Stimulated activated CD4-positive, alpha-beta T cell treated with anti-CD3 and anti-CD28 coated beads, TNF-alpha, amount 100 ng/mL, for 24 hours (primary cell): Measurements from ENCODE around the gene IFI27L2.
"Not testable (repeated sequence)": the region's sequence is repeated elsewhere in the genome, so short reads cannot be mapped to it uniquely, and the experiment has no call there.

Source experiments
- DNase-seq, 3 experiments: peaks; one replicate each; pipeline ENCODE4 v3.0.0-alpha.2; 2020; ENCODE audit warnings: low read depth in 3 of 3

Gene IFI27L2, protein sequence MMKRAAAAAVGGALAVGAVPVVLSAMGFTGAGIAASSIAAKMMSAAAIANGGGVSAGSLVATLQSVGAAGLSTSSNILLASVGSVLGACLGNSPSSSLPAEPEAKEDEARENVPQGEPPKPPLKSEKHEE

DNA sequence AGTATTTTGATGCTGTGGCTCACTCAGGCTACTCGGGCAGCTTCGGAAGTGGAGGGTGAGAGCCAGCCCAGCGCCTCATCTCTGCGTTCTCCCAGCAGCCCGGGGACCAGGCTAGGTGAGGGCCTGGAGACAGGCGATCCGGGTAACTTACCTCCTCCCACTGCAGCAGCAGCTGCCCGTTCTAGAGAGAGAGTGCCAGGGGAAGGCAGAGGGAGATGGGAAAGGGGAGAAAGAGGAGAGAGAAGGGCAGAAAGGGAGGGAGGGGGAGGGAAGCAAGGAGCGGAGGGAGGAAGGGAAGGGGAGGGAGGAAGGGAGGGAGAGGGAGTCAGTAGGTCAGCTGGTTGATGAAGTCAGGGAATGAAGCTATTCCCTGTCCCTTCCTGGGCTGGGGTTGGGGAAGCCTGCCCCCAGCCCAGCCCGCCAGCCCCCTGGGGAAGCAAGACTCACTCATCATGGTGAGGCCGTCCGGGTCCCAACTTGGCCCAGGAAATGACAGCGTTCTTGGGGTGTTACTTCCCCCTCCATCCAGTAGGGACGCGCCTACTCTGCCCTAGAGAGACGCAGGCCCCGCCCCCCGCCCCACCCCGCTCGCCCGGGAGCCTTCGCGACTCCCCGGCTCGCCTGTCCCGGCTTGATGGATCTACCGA, at the start of gene IFI27L2:
Gene IFI27L2, minus strand, starts transcription at position 494 of the 647 bp plus-strand sequence. Its CDS starts 40 bp downstream, at position 454.
- DNase-seq, result peak; percentile 29 to 74 (median 47)

DNA sequence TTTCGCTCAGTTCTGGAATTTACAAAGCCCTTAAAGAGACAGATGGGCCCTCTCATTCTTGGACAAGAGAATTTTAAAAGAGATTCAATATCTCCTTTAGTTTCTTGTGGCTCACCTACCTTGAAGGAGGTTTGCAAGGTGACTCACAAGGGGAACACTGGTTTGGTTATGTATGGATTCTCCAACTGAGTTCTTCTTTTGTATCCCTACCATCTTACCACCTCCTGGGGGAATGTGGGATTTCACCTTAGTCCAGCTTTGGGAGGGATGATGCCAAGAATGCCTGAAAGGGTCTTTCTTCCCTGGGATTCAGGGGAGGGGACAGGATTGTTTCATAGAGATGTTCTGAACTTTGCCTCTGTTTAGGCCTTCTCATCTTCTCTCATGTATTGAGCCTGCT, 48.4 kb upstream of the IFI27L2 start:
- no peak for DNase-seq

DNA sequence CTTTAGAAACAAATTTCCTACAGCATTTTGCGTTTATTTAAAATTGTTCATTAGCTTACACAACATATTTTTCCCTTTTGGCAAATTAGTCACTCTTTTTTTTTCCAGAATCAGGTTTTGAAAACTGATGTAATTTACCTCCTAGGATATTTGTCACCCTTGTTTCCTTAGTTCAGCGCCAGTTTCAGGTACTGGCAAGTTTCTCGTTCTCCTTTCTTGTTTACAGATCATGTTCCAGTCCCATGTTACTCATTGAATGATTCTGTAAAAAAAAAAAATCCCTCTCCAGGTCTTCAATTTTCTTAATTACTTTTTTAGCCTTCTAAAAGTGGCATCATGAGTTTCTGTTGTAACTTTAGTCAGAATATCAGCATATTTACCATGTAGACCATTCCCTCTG, 47.4 kb upstream of the IFI27L2 start:
- DNase-seq, result no peak

DNA sequence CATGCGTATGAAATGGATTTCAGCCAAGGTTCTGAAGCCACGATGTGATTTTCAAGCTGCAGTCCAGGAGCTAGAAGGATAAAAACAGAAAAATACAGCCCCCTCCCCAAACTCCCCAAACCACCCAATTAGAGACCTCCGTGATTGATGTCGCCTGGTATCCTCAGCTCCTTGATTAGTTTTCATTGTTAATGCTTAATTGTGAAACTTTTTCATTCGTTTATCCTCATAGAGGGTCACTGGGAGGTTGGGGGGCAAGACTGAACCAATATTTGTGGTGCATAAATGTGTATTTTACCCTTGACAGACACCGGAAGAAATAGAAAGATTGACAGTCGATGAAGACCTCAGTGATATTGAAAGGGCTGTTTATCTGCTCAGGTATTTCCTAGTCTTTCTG, 46.3 kb upstream of the IFI27L2 start:
- no peak for DNase-seq

DNA sequence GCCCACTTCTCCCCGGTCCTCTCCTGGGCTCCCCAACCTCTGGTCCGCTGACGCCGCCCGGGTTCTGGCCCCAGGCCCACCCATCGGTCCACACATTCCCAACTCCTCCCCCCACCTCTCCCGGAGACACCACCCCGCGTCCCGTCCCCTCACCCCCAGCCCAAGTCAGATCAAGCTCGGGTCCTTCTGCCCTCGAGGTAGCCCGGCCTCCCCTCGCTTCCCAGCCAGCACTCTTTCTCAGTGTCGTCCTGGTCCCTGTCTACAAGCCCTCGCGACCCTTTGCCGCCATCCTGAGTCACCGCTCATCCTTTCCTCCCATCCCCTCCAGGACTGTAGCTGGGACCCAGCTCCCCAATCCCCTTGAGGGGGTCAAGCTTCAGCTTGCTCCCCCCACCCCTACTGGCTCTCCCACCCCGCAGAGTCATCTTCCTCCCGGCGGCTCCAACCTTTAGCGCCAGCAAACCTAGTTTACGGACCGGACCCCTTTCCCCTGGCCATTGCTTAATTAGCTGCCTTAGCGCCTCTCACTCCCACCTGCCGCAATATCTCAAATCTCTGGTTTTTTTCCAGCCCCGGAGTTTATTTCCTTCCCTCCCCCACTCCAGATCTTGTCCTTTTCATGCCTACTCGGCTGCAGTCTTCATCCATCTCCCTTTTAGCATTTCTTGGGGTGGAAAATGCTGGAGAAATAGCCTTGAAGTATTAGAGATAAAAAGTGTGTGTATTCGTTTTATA, 45.8 kb upstream of the IFI27L2 start:
- no peak for DNase-seq

DNA sequence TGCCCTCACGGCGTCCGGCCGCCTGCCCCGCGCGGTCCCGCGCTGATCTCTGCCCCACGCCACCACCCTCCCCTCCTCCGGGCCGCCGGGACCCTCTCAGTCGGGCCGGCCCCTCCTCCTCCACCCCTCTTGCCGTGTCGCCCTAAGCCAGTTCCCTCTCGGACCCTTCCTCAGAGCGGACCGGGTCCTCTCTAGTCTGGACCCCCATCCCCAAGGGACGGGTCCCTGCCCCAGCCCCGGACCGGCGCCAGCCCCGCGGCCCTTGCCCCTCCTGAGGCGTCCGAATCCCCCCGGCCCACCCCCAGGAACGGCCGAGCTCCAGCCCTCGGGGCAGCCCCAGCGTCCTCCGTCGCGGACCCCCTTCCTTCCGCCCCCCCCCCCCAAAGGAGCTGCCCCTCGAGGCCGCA, 45.2 kb upstream of the IFI27L2 start:
- DNase-seq, result no peak

DNA sequence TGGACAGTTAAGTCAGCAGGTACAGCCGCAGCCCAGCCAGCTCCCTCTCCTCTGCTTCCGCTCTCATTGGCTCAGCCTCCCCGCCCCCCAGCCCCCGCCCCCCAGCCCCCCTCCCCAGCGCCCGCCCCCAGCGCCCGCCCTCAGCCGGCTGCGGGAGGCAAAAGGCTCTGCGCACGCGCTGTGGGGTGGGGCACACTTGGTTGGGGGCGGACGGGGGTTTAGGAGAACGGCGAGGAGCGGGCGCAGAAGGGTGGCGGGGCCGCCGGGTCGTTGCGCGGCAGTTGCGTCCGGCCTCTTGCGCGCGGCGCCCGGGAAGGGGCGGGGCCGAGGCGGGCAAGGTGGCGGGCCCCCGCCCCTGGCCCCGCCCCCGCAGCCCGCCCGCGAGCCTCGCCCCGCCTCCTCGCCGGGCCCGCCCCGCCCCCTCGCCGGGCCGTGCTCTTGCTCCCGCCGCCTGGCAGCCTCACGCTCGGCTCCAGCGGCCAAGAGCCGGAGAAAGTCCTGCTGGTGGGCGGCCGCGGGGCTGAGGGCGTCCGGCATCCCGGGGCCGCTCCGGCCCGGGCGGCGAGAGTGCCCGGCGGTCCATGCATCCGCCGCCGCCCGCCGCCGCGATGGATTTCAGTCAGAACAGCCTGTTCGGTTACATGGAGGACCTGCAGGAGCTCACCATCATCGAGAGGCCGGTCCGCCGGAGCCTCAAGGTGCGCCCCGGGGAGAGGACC, 44.6 kb upstream of the IFI27L2 start, which contains the start of gene PPP4R4:
Gene PPP4R4, plus strand, starts transcription at position 438 of the 719 bp plus-strand sequence. Its CDS starts 144 bp downstream, at position 582.
- peak; percentile 61 to 88 (median 65) for DNase-seq

DNA sequence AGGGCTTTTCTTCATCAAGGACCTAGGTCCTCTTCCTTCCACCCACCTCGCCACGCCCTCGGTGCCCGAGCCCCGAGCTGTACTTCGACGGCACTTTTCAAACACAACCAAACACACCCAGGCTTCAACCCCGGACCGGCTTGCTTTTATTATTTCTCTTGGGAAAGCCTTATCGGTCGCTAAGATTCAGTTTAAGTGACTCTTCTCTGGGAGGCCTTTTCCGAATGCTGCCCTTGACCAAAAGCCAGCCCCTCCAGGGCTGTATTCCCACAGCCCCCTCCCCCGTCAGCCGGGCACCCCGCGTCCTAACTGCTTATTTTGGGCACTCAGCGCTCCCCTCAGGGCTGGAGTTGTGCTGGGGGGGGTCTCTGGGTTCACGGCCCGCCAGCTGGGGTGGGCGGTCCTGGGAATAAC, 44.1 kb upstream of the IFI27L2 start:
- no peak for DNase-seq

DNA sequence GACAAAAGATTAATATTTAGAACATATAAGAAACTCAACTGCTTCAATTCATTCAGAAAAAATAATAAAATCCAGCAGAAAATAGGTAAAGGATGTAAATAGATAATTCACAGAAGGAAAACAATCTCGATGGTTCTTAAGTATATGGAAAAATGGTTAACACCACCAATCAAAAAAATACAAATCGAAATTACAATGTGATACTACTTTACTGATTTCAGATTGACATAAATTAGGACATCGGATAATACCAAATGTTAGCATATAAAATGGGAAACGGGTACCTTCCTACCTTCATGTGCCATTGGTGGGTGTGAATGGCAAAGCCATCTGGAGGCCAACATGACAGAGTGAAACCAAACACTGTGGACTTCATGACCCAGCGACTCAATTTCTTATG, 43.1 kb upstream of the IFI27L2 start:
- no peak for DNase-seq

DNA sequence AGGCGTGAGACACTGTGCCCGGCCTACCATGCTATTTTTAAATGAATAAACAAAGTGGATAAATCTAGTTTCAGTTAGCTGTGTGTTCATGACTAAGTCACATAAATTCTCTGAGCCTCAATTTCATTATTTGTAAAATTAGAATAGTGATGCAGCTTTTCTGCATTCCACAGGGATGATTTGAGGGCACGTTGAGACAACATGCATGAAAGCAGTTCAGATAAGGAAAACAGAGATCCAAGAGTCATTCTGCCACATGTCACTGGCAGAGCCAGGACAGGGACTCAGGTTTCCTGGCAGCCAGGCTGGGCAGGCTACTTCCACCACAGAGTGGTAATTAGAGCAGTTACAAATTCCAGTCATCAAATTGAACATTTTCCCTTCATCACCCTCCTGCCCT, 41.8 kb upstream of the IFI27L2 start:
- DNase-seq, result no peak

DNA sequence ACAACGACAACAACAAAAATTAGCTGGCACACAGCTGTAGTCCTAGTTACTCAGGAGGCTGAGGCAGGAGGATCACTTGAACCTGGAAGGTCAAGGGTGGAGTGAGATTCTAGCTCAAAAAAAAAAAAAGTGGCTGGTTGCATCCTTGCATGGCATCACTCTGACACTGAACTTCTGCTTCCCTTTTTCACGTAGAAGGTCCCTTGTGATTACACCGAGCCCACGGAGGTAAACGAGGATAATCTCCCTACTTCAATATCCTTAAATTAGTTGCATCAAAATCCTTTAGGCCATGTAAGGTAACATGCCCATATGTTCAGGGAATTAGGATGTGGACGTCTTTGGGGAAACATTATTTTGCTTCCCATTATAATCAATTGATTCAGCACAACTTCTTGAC, 40.7 kb upstream of the IFI27L2 start:
- no peak for DNase-seq

DNA sequence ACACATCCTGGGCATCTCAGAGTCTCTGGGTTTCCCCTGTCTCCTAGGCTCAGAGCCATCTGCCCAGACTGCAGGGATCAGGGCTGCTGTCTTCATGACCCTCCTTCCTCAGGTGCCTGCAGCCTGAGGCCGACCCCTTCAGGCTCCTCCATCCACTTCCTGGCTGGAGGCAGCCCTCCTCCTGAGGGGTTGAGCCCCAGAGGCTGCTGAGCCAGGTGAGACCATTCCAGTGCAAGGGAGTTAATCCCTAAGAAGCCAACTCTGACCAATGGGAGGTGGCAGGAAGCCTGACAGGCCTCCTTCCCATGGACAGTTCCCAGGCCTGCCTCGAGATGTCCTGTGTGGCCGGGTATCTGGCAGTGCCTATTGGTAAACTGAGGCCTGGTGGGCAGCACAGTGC, 36.3 kb upstream of the IFI27L2 start:
- DNase-seq, result no peak

DNA sequence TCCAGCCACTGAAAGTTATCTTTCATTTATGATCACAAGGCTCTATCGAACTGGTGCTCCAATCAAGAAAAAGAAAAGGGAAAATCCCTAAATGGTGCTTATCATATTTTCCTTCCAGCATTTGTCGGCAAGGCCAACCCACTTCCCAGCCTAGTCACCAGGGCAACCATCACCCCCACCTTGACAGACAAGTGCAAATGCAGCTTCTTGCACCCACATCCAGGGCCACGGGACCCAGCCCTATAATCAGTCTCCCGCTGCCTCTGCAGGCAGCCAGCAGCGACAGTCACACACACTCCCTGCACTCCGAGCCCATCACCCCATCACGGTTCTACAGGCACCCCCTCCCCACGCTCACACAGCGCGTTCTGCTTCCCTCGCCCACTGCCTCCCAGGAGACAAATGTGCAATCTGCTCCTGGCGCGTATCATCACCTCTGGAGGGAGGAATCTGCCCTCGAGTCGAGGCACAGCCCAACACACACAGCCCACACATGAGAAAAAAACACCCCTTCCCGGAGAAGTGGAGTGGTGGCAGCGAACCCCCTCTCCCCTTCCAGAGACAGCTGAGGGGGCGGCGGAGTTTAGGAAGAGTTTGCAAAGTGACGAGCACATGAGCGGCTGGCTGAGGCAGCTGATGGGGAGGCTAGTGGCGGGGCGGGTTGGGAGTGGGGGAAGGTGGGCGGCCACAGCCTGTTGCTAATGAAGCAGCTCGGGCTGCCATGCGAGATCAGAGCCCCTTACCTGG, 35.5 kb upstream of the IFI27L2 start:
- DNase-seq, result peak in 1 of 3 experiments; percentile 61

DNA sequence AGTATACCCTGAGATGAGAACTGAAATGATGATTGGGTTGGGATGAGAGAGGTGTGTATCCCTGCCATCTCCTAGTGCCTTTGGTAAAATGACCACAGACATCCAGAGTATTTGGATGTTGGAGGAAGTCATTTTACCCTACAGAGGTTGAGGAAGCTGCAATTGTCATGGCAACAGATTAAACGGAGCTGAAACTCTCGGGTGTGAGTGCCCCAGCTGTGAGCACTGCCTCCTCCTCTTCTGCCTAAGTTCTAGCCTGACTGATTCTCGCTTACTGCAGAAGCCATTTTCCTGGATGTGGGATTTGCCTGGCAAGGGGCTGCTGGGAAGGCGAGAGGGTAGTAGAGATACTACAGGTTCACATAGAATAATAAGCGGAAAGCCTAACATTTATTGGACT, 34.4 kb upstream of the IFI27L2 start:
- DNase-seq, result no peak

DNA sequence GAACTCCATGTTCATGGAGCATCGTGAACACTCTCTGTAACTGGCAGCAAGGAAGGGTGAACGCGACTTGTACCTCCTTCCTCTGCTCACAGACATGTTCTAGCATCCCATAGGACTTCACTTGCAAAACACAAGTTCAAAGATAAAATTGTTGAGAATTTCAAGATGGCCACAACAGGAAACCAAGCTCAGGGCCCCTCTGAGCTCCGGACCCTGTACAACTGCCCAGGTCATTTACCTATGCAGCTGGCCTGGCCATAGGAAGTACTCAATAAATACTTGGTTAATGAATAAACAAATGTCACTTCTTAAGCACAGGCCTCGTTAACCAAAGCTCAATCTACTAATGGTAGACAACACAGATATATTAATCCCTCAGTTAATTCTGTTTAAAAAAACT, 33.1 kb upstream of the IFI27L2 start:
- DNase-seq, result no peak

DNA sequence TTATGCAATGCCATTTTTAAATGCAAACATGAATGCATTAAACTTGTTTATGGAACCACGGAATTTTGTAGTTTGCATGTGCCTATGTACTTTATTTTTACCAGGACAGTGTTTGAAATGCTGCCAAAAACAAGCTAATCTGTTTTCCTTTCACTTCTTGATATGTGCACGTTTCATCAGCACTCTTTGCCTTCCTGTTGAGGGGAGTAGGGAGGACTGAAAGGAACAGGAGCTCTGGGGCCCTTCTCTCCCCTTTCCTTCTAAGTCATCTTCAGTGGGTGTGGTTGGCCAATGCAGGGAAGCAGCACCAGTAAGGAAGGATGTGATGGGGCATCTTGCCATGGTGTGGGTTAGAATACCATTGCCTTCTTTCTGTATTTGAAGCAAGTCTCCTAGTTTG, 32.6 kb upstream of the IFI27L2 start:
- no peak for DNase-seq

DNA sequence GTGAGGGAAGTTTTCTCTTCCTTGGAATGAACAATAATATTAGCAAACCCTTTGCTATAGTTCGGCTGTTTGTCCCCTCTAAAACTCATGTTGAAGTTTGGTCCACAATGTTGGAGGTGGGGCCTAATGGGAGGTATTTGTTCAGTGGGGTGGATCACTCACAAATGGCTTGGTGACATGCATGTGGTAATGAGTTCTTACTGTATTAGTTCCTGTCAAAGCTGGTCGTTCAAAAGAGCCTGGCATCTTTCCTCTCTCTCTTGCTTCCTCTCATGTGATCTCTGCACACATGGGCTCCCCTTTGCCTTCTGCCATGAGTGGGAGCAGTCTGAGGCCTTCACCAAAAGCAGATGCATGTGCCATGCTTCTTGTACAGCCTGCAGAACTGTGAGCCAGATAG, 31.7 kb upstream of the IFI27L2 start:
- no peak for DNase-seq

DNA sequence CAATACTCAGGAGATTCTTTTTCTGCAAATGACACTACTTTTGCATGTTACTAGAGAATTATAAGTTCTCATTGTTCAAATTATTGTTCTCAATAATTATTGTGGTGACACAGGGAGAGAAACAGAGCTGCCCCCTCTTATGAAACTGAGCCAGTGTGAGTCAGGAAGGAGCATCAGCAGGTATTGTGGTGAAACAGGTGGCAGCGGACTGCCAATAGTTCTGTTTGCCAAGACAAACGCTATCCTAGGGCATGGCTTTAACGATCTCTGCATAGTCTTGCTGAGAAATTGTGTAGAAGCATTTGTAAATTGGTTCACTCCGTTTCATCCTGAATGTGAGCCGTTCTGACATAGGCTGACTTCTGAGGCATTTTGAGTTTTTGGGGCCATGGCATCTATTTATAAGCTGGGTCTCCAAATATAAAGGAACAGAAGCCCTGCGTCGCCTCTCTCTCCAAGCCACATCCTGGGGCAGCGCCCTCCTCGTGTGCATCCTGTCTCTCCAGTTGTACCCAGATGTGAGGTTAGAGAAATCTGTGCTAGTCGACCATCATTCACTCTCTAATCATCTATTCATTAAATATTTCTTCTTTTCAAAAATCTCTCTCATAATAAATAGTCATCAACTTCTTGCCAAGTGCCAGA, 29.0 kb upstream of the IFI27L2 start:
- DNase-seq, result no peak

DNA sequence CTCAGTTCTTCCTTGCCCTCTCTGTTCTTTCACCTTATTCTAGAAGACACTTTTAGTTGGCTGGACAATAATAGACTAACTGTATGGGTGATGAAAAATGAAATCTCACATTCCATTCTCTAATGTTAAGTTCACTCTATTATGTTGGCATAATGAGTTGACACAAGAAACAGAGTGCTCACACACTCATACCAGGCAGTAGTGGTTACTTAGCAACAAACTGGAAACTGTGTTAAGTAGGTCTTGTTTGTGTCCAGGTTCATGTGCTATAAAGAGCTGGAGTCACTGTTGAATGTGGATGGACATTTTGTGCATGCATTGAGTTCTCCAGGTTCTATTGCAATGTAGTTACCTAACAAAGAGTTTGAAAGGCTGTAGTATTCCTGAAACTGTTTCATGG, 27.8 kb upstream of the IFI27L2 start:
- DNase-seq, result no peak

DNA sequence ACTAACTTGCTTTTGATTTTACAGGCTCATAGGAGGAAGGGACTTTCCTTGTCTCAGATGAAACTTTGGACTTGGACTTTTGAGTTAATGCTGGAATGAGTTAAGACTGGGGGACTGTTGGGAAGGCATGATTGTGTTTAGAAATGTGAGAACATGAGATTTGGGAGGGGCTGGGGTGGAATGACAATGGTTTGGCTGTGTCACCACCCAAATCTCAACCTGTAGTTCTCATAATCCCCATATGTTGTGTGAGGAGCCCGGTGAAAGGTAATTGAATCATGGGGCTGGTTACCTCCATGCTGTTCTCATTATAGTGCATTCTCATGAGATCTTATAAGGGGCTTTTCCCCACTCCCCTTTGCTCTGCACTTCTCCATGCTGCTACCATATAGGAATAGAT, 26.7 kb upstream of the IFI27L2 start:
- not testable (repeated sequence) for DNase-seq

DNA sequence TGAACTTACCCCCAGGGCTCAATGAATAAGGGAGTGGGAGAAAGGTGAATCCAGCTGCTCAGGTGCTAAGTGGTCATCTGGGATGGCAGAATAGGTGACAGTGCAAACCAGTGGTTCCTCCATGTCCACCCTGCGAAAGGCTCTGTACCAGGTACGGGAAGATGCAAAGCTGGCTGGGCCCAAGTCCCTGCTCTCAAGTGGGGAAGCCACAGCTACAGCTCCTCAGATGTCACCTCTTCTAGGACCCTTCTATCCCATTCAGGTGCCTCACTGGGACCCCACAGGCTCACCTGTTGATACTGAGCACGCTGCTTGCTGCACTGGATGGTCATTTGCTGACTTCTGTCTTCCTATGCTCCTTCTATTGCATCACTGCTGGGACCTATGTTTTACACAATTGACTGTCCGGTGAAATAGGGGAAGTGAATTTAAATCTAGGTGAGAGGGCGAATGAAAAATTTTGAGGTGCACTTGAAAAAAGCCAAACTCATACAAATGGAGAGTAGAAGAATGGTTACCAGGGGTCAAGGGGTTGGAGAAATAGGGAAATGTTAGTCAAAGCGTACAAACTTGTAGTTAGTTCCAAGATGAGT, 24.4 kb upstream of the IFI27L2 start:
- DNase-seq, result no peak
